RCC 7860 (cell line): ENCODE results near the gene KIAA1586.
"Not testable (repeated sequence)": the region's sequence is repeated elsewhere in the genome, so short reads cannot be mapped to it uniquely, and the experiment has no call there.

Source experiments
- DNase-seq: peaks from one replicate; pipeline ENCODE4 v3.0.0-alpha.2; 2015; ENCODE audit warnings: low spot score
- FAIRE-seq: peaks from 2 replicates; lab custom pipeline; 2012; peaks lifted over from hg19 to GRCh38; lab: Jason Lieb, UNC

The KIAA1586 gene

DNA sequence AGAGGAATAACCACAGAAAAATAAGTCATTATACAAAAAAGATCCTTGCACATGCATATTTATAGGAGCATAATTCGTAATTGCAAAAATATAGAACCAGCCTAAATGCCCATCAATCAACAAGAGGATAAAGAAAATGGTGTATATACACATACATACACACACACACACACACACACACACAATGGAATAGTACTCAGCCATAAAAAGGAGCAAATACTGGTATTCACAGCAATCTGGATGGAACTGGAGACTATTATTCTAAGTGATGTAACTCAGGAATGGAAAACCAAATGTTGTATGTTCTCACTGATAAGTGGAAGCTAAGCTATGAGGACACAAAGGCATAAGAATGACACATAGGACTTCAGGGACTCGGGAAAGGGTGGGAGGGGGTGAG lies 1.9 kb upstream of the KIAA1586 start:
- DNase-seq (no peak), FAIRE-seq (no peak)

DNA sequence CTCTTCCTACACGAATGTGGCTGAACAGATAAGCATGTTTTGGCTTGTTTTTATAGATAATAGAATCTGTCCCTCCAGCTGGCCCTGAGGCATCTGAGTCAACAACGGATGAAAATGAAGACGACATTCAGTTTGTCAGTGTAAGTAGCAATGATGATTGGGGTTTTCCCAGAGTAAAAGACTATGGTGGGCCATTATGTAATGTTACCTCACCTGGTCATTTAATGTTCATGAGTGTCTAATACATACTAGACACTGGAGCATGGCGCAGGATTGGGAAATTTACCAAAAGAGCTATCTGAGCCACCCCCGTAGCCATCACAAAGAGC lies 728 bp downstream of the KIAA1586 start:
- DNase-seq, FAIRE-seq: not testable (repeated sequence)

DNA sequence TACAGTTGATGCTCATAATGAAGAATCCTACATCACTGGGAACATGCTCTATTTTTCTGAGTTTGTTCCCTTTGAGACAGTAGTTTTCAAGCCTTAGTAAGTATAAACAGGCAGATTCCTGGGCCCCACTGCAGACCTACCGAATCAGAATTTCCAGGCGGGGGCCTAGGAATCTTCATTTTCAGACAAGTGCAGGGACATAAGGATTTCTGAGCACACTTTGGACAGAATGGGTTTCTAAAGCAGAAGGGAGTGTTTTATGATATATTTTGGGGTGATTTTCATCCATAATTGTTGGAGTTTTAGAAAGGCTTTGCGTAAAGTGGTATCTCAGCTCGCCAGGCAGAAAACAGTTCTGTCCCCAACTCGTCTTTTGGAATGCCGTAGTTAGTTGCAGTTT lies 1.4 kb downstream of the KIAA1586 start:
- not testable (repeated sequence) for FAIRE-seq, DNase-seq

DNA sequence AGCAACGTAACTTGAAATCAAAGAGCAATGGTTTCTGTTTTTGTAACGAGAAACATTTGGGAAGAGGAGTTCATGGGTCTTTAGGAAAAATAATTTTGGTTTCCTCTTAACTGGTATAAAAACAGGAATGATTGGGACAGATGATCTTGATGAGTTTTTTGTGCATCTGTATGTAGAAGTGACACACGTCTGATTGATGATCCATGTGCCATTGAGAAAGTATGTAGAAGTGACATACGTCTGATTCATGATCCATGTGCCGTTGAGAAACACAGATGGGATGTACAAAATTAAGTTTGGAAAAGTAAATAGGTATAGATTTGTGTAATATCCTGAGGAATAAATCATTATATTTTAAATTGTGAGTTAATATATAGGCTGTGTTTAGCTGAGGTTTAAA lies 2.1 kb downstream of the KIAA1586 start:
- no peak for DNase-seq
- no peak for FAIRE-seq

DNA sequence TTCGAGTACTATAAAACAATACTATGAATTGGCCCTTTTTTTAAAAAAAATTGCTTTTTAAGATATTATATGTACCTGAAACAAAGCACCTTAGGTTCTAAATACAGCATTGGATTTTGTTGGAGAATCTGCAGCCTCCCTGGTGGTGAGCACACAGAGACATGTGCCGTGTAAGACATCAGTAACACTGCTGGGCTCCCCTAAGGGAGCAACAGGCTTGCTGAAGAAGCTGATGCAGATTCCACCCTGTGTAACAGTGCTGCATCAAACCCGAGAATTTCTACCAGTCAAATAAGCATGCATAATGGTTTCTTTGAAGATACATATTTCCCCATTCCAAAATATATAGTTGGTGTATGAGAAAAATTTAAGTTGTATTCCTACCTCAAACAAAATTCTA lies 17.4 kb downstream of the KIAA1586 start:
- FAIRE-seq (no peak), DNase-seq (no peak)

DNA sequence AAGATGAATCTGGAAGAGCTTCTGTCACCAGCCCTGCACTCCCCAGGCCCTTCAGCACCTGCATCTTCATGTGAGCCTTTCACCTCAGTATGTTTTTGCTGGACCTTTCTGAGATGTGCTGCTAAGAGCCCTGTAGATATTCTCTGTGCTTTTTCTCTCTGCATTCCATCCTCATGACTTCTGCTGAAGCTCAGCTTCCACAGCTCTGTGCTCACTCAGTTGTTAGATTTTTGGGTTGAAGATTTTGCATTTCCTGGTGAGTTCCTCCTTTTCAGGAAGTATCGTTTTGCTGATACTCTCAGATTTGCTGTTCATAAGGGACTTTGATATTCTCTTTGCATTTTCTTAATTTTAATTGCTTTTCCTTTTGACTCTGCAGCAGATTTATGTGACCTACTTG lies 18.3 kb downstream of the KIAA1586 start:
- no peak for FAIRE-seq
- DNase-seq, result no peak

DNA sequence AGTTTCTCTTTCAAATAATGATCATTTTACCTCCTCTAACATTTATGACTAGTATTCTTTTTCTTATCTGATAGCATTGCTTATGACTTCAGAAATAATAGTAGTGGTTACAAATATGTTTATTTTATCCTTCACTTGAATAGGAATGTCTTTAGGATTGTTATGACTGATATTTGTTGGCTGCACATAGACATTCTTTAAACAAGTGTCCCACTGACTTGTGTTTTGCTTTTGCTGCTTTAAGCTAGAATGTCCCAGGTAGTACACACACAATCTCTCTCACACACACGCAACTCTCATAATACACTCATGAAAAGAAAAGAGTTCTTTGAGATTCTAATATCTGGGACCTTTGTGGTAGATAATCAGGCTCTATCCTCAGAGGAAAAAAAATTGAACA lies 21.6 kb downstream of the KIAA1586 start:
- FAIRE-seq (no peak), DNase-seq (no peak)

DNA sequence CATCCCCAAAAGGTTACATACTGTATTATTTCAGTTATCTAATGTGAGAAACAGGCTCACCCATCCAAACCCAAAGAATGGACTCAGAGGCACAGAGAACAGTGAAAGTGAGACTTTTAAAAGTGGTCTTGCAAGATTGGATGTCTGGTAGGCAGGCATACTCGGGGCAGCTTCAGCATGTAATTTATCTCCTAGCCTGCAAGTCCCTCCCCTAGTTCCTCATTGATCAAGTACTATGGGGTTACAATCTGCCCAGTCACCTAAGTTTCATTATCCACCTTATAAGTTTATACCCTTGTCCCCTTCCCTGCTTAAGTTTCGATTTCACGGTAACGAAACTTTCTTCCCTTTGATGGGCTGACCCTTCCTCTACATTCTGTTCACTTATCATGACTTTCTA lies 22.7 kb downstream of the KIAA1586 start:
- DNase-seq (no peak), FAIRE-seq (no peak)

DNA sequence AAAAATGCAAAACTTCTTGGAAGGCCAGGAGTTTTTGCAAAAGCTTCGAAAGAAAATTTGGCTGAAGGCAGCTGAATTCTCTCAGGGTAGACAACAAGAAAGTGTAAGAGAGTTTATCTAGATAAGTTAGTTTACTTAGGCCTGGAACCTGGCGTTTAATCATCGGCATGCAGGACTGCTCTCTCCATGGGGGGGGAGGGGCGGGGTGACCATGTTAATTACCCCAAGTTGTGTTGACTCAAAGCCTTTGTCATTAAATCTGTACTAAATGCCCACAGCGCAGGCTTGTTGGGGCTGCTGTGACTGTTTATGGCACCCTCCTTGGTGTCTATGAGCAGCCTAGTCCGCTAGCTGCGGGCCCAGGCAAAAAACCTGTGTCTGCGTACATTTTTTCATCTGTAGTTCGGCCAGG lies 23.4 kb downstream of the KIAA1586 start:
- FAIRE-seq, result no peak
- DNase-seq, result no peak

DNA sequence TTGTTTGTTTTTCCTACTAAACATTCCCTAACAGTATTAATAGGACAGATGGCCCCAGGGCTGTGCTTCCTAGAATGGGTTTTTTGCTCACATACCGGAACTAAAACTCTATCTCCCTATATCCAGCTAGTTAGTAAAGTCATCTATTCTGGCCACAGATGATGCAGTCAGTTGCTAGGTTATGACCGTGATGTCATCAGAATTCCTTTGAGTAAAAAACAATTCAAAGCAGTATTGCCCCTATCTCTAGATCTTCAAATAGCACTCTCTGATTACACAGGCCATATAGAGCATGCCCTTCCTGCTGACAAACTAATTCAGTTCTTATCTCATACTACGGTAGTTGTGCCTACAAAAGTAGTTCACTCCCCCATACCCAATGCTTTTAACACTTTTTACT lies 25.6 kb downstream of the KIAA1586 start:
- FAIRE-seq (no peak), DNase-seq (no peak)

DNA sequence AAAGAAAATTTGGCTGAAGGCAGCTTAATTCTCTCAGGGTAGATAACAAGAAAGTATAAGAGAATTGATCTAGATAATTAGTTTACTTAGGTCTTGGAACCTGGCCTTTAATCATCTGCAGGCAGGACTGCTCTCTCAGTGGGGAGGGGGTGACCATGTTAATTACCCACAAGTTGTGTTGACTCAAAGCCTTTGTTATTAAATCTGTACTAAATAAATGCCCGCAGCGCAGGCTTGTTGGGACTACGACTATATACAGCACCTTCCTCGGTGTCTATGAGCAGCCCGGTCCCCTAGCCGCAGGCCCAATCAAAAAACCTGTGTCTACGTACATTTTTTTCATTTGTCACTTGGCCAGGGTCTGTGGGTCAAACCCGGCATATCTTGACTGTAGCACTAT lies 27.9 kb downstream of the KIAA1586 start:
- no peak for DNase-seq
- FAIRE-seq, result no peak

DNA sequence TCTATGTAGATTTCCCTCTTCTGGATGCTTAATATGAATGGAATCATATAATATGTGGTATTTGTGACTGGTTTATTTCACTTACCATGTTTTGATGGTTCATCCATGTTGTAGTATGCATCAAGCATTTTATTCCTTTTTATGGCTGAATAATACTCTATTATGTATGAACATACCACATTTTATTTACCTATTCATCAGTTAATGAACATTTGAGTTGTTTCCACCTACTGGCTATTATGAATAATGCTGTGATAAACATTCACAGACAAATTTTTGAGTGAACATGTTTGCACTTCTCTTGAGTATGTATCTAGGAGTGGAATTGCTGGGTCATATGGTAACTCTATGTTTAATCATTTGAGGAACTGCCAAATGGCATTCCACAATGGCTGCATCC lies 28.6 kb downstream of the KIAA1586 start:
- DNase-seq, result no peak
- no peak for FAIRE-seq

DNA sequence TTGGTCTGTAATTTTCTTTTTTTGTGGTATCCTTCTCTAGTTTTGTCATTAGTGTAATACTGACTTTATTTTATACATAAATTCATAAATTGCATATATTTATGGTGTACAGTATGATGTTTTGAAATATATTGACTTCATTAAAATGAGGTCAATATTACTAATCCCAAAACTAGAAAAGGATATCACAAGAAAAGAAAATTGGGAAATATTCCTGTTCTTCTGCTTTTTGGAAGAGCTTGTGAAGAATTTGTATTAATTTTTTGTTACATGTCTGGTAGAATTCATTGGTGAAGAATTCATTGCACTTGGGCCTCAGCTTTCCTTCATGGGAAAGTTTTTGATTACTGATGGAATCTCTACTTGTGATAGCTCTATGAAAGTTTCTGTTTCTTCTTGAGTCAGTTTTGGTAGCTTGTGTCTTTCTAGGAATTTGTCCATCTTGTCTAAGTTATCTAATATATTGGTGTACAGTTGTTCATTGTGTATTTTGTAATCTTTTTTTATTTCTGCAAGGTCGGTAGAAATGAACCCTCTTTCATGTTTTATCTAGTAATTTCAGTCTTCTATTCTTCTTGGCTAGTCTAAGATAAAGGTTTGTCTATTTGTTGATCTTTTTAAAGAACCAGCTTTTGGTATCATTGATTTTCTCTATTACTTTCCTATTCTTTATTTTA lies 32.2 kb downstream of the KIAA1586 start:
- no peak for DNase-seq
- FAIRE-seq, result no peak

DNA sequence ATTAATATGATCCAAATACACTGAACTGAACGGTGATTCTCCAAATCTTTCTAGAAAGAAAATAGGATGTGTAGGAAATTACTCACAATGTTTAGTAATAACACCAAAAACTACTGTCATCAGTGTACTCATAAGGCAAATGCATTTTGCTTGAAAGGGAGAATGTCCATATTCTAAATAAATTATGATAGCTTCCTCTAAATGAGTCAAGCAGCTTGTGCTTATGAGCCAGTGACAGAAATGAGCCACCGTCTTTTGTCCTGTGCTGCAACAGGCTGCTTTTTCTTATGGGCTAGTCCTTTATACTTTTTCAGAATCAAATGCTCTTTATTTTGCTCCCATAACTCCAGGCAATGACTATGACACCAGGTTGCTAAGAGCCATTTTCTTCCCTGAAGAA lies 39.0 kb downstream of the KIAA1586 start:
- DNase-seq (no peak), FAIRE-seq (no peak)

DNA sequence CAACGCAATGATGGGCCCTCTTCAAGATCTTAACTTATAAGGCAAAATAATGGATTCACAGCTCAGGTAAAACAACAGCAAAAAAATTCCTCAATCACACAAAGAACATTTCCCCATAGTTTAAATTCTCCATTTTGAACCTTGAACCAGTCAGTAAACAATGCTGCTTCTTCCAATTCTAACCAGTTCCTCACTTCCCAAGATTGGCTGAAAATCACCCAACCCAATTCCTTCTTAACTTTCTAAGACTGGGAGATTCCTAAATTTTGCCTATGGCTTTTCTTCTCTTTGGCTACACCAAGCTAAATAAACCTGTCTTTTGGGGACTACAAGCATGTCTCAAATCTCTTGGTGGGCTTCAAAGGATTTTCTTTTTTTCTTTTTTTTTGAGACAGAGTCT lies 40.4 kb downstream of the KIAA1586 start:
- no peak for DNase-seq
- FAIRE-seq, result no peak

DNA sequence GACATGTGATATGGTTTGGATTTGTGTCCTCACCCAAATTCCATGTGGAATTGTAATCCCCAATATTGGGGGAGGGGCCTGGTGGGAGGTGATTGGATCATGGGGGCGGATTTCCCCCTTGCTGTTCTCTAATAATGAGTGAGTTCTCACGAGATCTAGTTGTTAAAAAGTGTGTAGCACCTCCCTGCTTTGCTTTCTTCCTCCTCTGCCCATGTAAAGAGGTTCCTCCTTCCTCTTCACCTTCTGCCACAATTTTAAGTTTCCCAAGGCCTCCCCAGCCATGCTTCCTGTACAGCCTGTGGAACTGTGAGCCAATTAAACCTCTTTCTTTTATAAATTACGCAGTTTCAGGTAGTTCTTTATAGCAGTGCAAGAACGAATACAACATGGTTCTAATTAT lies 41.4 kb downstream of the KIAA1586 start:
- no peak for FAIRE-seq

DNA sequence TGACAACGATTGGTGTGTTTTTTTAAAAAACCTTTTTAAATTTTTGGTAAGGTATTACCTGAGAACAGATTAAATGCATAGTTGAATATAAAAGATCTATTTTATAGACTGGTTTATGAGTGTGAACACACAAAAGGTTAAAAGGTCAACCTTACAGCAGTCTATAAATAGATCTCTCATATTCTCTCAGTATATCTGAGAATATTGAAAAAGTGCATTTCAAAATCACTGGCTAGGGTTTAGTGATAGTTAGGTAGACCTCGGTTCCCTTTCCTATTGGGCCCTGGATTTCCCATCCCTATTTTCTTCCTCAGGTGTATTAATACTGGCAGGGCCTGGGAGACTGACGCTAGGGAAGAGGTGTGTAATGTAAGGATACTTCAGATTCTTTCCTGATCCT lies 42.8 kb downstream of the KIAA1586 start:
- FAIRE-seq, result no peak
- DNase-seq, result no peak

More for the DNA sequence above, 41.4 kb downstream of the KIAA1586 start:
- no peak for DNase-seq

DNA sequence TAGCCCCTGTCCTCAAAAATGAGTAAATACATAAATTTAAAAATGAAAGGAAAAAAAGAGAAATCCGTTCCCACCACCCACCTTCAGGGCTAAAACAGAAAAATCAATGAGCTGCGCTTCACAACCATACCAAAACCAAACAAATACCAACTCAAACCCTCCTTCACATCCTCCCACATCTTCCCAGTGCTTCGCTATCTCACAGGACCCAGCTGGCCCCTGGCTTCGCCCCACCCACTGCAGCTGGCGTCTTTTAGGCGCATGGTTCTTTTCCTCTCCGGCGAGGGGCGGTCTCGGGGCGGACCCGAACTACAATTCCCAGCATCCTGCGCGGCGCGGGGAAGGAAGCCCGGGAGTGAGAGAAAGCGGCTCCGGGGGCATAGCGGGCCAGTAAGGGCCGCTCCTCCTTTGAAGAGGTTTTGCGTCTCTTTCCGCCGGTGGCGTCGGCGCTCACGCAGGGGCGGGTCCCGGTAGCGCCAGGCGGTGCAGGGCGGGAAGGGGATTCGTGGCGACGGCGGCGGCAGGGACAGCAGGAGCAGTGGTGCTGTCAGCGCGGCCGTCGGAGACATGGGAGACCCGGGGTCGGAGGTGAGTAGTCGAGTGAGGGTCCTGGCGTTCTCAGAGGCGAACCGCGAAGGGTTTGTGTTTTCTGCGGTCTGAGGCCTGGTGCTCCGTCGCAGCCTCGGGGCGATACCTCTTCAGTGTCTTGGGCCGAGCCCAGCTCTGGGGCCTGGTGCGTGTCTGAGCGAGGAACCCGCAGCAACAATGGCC lies 43.4 kb downstream of the KIAA1586 start, which contains the start of gene ZNF451:
Gene ZNF451, plus strand, starts transcription at position 502 of the 771 bp plus-strand sequence. Its CDS starts 66 bp downstream, at position 568.
- FAIRE-seq (peak; percentile 86), DNase-seq (peak; percentile 85)

DNA sequence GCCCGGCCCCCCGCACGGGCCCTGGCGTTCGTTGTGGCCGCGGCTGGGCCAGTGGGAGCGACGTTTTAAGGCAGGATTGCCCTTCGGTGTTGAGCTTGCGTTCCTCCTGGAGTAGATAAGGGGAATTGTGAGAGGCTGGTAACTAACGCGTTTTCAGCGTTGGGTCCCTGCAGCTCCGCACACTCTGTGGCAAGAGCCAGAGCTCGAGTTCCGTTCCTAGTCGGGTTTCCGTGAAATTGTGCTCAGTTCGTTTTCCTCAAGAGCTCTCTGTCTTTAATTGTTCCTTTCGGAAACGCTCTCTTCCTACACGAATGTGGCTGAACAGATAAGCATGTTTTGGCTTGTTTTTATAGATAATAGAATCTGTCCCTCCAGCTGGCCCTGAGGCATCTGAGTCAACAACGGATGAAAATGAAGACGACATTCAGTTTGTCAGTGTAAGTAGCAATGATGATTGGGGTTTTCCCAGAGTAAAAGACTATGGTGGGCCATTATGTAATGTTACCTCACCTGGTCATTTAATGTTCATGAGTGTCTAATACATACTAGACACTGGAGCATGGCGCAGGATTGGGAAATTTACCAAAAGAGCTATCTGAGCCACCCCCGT lies 44.1 kb downstream of the KIAA1586 start:
- DNase-seq, FAIRE-seq: not testable (repeated sequence)

DNA sequence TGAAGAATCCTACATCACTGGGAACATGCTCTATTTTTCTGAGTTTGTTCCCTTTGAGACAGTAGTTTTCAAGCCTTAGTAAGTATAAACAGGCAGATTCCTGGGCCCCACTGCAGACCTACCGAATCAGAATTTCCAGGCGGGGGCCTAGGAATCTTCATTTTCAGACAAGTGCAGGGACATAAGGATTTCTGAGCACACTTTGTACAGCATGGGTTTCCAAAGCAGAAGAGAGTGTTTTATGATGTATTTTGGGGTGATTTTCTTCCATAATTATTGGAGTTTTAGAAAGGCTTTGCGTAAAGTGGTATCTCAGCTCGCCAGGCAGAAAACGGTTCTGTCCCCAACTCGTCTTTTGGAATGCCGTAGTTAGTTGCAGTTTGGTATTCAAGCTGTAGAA lies 44.9 kb downstream of the KIAA1586 start:
- not testable (repeated sequence) for DNase-seq, FAIRE-seq

DNA sequence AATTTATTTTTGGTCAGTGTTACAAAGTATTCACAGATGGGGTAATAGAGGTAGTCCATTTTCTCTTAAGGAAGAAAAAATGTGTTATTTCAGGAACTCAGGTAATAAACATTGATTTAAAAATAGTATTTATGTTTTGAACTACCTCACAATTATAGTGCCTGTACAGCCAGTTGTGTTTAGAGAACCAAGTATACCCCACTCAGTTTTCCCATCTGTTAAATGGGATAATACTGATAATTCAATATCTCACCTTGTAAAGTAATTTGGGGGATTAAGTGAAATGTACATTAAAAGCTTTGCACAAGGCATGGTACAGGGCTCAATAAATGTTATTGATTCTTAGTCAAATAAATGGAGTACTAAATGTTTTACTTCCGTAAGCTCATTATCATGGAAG lies 48.2 kb downstream of the KIAA1586 start:
- FAIRE-seq (no peak), DNase-seq (no peak)

DNA sequence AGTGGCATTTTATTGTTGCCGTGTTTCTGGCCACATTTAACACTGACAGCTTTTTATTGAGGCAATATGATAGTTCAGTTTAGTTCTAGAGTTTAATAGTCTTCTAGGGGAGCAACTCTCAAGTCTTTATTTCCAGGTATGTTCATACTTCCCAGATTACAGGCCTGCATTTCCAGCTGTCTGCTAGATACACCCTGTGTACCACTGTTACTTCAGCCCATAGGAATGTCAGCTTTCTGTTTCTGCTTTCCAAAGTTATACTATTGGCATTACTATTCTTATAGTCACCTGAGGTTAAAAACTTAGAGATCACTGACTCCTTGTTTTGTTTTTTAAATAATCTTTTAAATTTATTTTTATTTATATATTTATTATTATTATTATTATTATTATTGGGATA lies 51.1 kb downstream of the KIAA1586 start:
- no peak for DNase-seq
- FAIRE-seq, result no peak
